GM23338 (cell line): Measurements from ENCODE around the gene MAST4. TPM values are rescaled to one million over a fixed set of nuclear protein-coding genes. Genes with fewer than 3 reads are reported as not detected.

ENCODE experiments used
- ATAC-seq: fragments of 200-7000 bp; cut with Tn5 transposase; 3 replicates; pipeline ENCODE4 v1.9.1; 2020
- DNase-seq: peaks from one replicate; pipeline ENCODE4 v3.0.0-alpha.2; 2015; ENCODE audit warnings: low spot score
- H2AFZ ChIP-seq: fragments of 200-600 bp; sonication (generic); 2 replicates; pipeline ENCODE4 v1.8.0; 2016; ENCODE audit warnings: antibody characterized with exemption, mild to moderate bottlenecking, moderate library complexity
- H3F3A ChIP-seq: fragments of 200-600 bp; sonication (generic); replicated peaks from 2 replicates; pipeline ENCODE4 v1.8.0; 2017; ENCODE audit warnings: antibody characterized with exemption, mixed run types, low read depth
- H3K27ac ChIP-seq: fragments of 200-600 bp; sonication (generic); 2 replicates; pipeline ENCODE4 v1.6.1; 2016; ENCODE audit warnings: low read depth
- H3K27me3 ChIP-seq: fragments of 200-600 bp; sonication (generic); 2 replicates; pipeline ENCODE4 v1.8.0; 2016; ENCODE audit warnings: mild to moderate bottlenecking, mixed run types, moderate library complexity; ENCODE audit not compliant: insufficient read depth
- H3K36me3 ChIP-seq: fragments of 200-600 bp; sonication (generic); 2 replicates; pipeline ENCODE4 v1.8.0; 2016; ENCODE audit warnings: mild to moderate bottlenecking; ENCODE audit not compliant: insufficient read depth
- H3K4me1 ChIP-seq: fragments of 200-600 bp; sonication (generic); 2 replicates; pipeline ENCODE4 v1.8.0; 2016; ENCODE audit warnings: mild to moderate bottlenecking, moderate library complexity; ENCODE audit not compliant: insufficient read depth
- H3K4me2 ChIP-seq: fragments of 200-600 bp; sonication (generic); 2 replicates; pipeline ENCODE4 v1.7.1; 2017; ENCODE audit warnings: mixed run types
- H3K4me3 ChIP-seq: fragments of 200-600 bp; sonication (generic); 2 replicates; pipeline ENCODE4 v1.6.1; 2016; ENCODE audit warnings: mixed run types
- H3K79me2 ChIP-seq: fragments of 200-600 bp; sonication (generic); replicated peaks from 2 replicates; pipeline ENCODE4 v1.8.0; 2017; ENCODE audit warnings: mild to moderate bottlenecking; ENCODE audit not compliant: insufficient read depth
- H3K9me2 ChIP-seq: fragments of 200-600 bp; sonication (generic); 2 replicates; pipeline ENCODE4 v1.8.0; 2017; ENCODE audit not compliant: insufficient read depth
- H4K20me1 ChIP-seq: fragments of 200-600 bp; sonication (generic); replicated peaks from 2 replicates; pipeline ENCODE4 v1.8.0; 2017; ENCODE audit warnings: mild to moderate bottlenecking; ENCODE audit not compliant: insufficient read depth
- H3K27ac Mint-ChIP-seq: 2 replicates; pipeline ENCODE4 v1.8.0; 2020; ENCODE audit warnings: inconsistent platforms, mild to moderate bottlenecking, moderate library complexity, mixed read lengths
- H3K27me3 Mint-ChIP-seq: 3 replicates; pipeline ENCODE4 v1.8.0; 2022; ENCODE audit warnings: low read depth, mild to moderate bottlenecking, moderate library complexity, mixed read lengths, inconsistent platforms; ENCODE audit not compliant: insufficient read depth, poor library complexity
- H3K36me3 Mint-ChIP-seq: 3 replicates; pipeline ENCODE4 v1.8.0; 2021; ENCODE audit warnings: low read depth, mild to moderate bottlenecking, inconsistent platforms, moderate library complexity, mixed read lengths
- H3K4me1 Mint-ChIP-seq: 3 replicates; pipeline ENCODE4 v1.8.0; 2020; ENCODE audit warnings: mild to moderate bottlenecking, inconsistent platforms, mixed read lengths
- H3K4me3 Mint-ChIP-seq: 3 replicates; pipeline ENCODE4 v1.8.0; 2021; ENCODE audit warnings: moderate library complexity, mild to moderate bottlenecking, inconsistent platforms, mixed read lengths
- H3K9me3 Mint-ChIP-seq: 3 replicates; pipeline ENCODE4 v1.8.0; 2020; ENCODE audit warnings: moderate library complexity, mild to moderate bottlenecking, inconsistent platforms, mixed read lengths
- STAT1 ChIP-seq: IDR thresholded peaks from one replicate; pipeline ENCODE4 v1.6.1; 2016; ENCODE audit warnings: antibody characterized with exemption; ENCODE audit not compliant: unreplicated experiment
- polyA plus RNA-seq: library from polyadenylated mRNA; unstranded; fragments of >200 nt; fragmentation: Nextera tagmentation; extraction: Ambion mirVana; gene quantifications from 2 replicates; pipeline ENCODE4 v1.2.1, GENCODE V29; 2016
- total RNA-seq: library from RNA; depleted of rRNA; stranded (reverse); fragments of >200 nt; shearing (Covaris generic); gene quantifications from 2 replicates; pipeline ENCODE4 v1.2.3, GENCODE V29; 2014
- TF ChIP-seq, protein P1 (sequence below): fragments of 250-450 bp; sonication (Bioruptor Pico); IDR thresholded peaks from 2 replicates; pipeline ENCODE4 v1.5.0; 2020; ENCODE audit warnings: mild to moderate bottlenecking, moderate library complexity

MAST4 gene
- total and polyA plus RNA-seq, 2 experiments from 2014 or later, result 3.6 to 8.5 TPM

DNA sequence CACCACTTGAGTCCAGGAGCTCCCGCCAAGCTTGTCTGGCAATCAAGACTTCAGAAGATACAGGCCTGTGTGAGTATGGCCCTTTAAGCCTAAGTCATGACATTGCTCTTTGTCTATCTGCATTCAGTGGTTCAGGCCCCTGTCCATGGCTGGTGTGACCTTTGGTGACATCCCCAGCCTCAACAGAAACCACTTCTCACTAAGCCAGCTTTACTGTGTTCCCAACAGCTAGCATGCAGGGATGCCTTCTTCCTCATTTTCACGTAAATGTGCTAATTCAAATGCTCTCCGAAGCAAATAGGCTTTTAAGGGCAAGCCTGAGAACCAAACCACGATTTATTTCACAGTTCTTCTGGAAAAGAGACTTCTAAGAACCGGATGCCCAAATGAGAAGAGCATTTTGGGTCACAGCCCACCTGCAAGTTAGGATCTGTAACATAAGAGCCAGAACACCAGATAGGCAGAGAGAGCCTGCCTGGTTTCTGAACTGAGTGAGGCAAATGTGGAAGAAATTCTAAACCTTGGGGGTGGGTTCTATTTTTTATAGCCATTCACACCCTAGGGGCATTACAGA lies 585.5 kb downstream of the MAST4 start (continued):
- TF ChIP-seq, protein P1, sequence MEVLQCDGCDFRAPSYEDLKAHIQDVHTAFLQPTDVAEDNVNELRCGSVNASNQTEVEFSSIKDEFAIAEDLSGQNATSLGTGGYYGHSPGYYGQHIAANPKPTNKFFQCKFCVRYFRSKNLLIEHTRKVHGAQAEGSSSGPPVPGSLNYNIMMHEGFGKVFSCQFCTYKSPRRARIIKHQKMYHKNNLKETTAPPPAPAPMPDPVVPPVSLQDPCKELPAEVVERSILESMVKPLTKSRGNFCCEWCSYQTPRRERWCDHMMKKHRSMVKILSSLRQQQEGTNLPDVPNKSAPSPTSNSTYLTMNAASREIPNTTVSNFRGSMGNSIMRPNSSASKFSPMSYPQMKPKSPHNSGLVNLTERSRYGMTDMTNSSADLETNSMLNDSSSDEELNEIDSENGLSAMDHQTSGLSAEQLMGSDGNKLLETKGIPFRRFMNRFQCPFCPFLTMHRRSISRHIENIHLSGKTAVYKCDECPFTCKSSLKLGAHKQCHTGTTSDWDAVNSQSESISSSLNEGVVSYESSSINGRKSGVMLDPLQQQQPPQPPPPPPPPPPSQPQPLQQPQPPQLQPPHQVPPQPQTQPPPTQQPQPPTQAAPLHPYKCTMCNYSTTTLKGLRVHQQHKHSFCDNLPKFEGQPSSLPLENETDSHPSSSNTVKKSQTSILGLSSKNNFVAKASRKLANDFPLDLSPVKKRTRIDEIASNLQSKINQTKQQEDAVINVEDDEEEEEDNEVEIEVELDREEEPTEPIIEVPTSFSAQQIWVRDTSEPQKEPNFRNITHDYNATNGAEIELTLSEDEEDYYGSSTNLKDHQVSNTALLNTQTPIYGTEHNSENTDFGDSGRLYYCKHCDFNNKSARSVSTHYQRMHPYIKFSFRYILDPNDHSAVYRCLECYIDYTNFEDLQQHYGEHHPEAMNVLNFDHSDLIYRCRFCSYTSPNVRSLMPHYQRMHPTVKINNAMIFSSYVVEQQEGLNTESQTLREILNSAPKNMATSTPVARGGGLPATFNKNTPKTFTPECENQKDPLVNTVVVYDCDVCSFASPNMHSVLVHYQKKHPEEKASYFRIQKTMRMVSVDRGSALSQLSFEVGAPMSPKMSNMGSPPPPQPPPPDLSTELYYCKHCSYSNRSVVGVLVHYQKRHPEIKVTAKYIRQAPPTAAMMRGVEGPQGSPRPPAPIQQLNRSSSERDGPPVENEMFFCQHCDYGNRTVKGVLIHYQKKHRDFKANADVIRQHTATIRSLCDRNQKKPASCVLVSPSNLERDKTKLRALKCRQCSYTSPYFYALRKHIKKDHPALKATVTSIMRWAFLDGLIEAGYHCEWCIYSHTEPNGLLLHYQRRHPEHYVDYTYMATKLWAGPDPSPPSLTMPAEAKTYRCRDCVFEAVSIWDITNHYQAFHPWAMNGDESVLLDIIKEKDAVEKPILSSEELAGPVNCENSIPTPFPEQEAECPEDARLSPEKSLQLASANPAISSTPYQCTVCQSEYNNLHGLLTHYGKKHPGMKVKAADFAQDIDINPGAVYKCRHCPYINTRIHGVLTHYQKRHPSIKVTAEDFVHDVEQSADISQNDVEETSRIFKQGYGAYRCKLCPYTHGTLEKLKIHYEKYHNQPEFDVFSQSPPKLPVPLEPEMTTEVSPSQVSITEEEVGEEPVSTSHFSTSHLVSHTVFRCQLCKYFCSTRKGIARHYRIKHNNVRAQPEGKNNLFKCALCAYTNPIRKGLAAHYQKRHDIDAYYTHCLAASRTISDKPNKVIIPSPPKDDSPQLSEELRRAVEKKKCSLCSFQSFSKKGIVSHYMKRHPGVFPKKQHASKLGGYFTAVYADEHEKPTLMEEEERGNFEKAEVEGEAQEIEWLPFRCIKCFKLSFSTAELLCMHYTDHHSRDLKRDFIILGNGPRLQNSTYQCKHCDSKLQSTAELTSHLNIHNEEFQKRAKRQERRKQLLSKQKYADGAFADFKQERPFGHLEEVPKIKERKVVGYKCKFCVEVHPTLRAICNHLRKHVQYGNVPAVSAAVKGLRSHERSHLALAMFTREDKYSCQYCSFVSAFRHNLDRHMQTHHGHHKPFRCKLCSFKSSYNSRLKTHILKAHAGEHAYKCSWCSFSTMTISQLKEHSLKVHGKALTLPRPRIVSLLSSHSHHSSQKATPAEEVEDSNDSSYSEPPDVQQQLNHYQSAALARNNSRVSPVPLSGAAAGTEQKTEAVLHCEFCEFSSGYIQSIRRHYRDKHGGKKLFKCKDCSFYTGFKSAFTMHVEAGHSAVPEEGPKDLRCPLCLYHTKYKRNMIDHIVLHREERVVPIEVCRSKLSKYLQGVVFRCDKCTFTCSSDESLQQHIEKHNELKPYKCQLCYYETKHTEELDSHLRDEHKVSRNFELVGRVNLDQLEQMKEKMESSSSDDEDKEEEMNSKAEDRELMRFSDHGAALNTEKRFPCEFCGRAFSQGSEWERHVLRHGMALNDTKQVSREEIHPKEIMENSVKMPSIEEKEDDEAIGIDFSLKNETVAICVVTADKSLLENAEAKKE (CRISPR knock-in tag), result 0 out of 2 replicates have a peak, but pooled peaks have one; percentile 13

DNA sequence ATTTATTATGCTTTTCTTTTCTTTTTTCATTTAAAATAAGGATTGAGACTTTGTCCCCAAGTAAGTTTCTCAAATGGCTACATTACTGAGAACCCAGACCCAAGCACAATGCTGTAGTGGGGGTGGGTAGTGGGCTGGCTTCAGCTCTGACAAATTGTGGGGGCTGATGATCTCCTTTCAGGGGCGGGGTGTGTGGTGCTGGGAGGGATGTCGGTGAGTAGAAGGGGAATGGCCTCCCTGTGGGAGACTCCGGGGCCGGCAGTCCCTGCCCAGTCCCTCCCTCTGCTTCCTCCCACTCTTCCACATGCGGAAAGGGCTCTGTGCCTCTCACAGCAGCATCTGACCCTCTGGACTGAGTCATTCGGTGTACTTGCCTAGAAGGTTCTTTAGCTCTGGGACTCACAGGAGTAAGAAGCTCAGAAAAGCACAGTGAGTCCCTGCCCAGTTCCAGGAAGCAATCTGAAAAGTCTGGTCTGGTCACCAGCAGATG lies 586.2 kb downstream of the MAST4 start:
- Histone ChIP-seq H3K4me1 (peaks cover 14% of the 10 kb centered on the region; the same call in 1 of the 2 replicates), H3K36me3 (no peaks in the 10 kb centered on the region; the same call in 1 of the 2 replicates), H3K4me2 (peak overlapping the region; percentile 65), H4K20me1 (no peaks in the 10 kb centered on the region), H3K9me2 (peaks cover 14% of the 10 kb centered on the region), H3F3A (no peaks in the 10 kb centered on the region; the same call in 1 of the 2 replicates), H3K27me3 (no peaks in the 10 kb centered on the region), H3K27ac (peak overlapping the region; percentile 68), H3K79me2 (no peaks in the 10 kb centered on the region), H3K4me3 (no peak overlapping the region), H2AFZ (peak overlapping the region; percentile 82)
- TF ChIP-seq STAT1, result no peak
- TF ChIP-seq, protein P1 (CRISPR knock-in tag), result peak; percentile 13; the same call in 1 of the 2 replicates
- Mint-ChIP-seq H3K27ac (no peak overlapping the region), H3K36me3 (peaks cover 2% of the 10 kb centered on the region; the same call in 1 of the 3 replicates), H3K9me3 (peaks cover 3% of the 10 kb centered on the region; the same call in 2 of the 3 replicates), H3K4me1 (peaks cover 17% of the 10 kb centered on the region), H3K27me3 (peaks cover 2% of the 10 kb centered on the region), H3K4me3 (no peak overlapping the region)
- peak; percentile 36 for DNase-seq
- ATAC-seq, result peak; percentile 98
